Heart left ventricle (tissue), 16 donors: ENCODE data around the gene SUFU. TPM values are rescaled to one million over a fixed set of nuclear protein-coding genes. Genes with fewer than 3 reads are reported as not detected.
A peak's percentile ranks its signal among the peaks of the same experiment; 100 is the strongest.

Experiments
- ATAC-seq, 4 donors: fragments of 200-7000 bp; cut with Tn5 transposase; one replicate each; pipeline ENCODE4 v1.9.1; 2020 to 2022; ENCODE audit warnings: moderate library complexity in 4 of 4, mild to moderate bottlenecking in 3 of 4, moderate number of reproducible peaks in 1 of 4
- DNase-seq, 5 donors: peaks; one replicate each; pipeline ENCODE4 v3.0.0-alpha.2; 2020
- H3K27ac ChIP-seq, 12 donors: fragments of 200-600 bp; sonication (generic) in 4 of 12; one replicate each; pipeline versions ENCODE4 v1.5.0 to v1.8.0; 2016 to 2022; ENCODE audit warnings: mild to moderate bottlenecking in 2 of 12
- H3K27me3 ChIP-seq, 9 donors: fragments of 200-600 bp; sonication (generic) in 2 of 9; one replicate each; pipeline versions ENCODE4 v1.5.1 to v1.8.0; 2016 to 2022; ENCODE audit warnings: mild to moderate bottlenecking in 3 of 9
- H3K36me3 ChIP-seq, 9 donors: fragments of 200-600 bp; sonication (generic) in 2 of 9; one replicate each; pipeline versions ENCODE4 v1.5.0 to v1.8.0; 2018 to 2022; ENCODE audit warnings: mild to moderate bottlenecking in 2 of 9
- H3K4me1 ChIP-seq, 12 donors: fragments of 200-600 bp; sonication (generic) in 4 of 12; one replicate each; pipeline versions ENCODE4 v1.5.0 to v1.8.0; 2016 to 2022; ENCODE audit warnings: mild to moderate bottlenecking in 3 of 12
- H3K4me3 ChIP-seq, 12 donors: fragments of 200-600 bp; sonication (generic) in 4 of 12; one replicate each; pipeline versions ENCODE4 v1.5.0 to v1.8.0; 2017 to 2022; ENCODE audit warnings: mild to moderate bottlenecking in 9 of 12, moderate library complexity in 4 of 12
- H3K9me3 ChIP-seq, 12 donors: fragments of 200-600 bp; sonication (generic) in 4 of 12; one replicate each; pipeline versions ENCODE4 v1.5.0 to v1.8.0; 2016 to 2022; ENCODE audit warnings: mild to moderate bottlenecking in 1 of 12
- CTCF ChIP-seq, 12 donors: fragments of 200-600 bp; sonication (generic) in 4 of 12; IDR thresholded peaks; one replicate each; pipeline versions ENCODE4 v1.5.0 to v1.8.0; 2018 to 2022; ENCODE audit warnings: antibody characterized with exemption in 12 of 12, mild to moderate bottlenecking in 5 of 12
- POLR2A ChIP-seq, 2 donors: fragments of 450-650 bp; IDR thresholded peaks; one replicate each; pipeline ENCODE4 v1.6.1; 2017; ENCODE audit warnings: antibody characterized with exemption in 2 of 2, mild to moderate bottlenecking in 2 of 2, moderate library complexity in 2 of 2
- WGBS, 4 donors: extraction: QIAGEN DNeasy Blood & Tissue Kit in 2 of 4; methylation state at CpG; one replicate each; pipeline versions ENCODE4 v1.1.5 to v1.1.7; 2013 to 2018; 5-methylcytosine and 5-hydroxymethylcytosine counted together
- intact Hi-C, 10 donors: fragments of 100-400 bp; cut with DNase I; formaldehyde crosslinking; loops; one replicate each; pipeline versions ENCODE4 v1.11.1 to v1.14.2; 2022
- polyA plus RNA-seq, 2 donors: library from polyadenylated mRNA; stranded (reverse); fragments of 200-250 nt; gene quantifications; one replicate each; pipeline ENCODE4 v1.2.3, GENCODE V29; 2013
- total RNA-seq, 9 donors: library from RNA; depleted of rRNA in 2 of 9; stranded (reverse); fragments of >200 nt in 2 of 9; fragmentation: NEBNext Ultra II Directional in 3 of 9; extraction: Animal tissue kit (Norgen Biotek cat#: 25700) in 3 of 9; gene quantifications; one replicate each; pipeline versions ENCODE4 v1.1.0 to v1.2.4, GENCODE V29; 2016 to 2023
- donor health status: ischemic (EF 13 %, LVEDD 7.1; RV severe dilation, severe dysfunction).
- donor health status: healthy with polysubstance abuse.
- donor health status: DM: no; HTN: yes; CAD: no.
- donor health status: DM: no; HTN: no; CAD: no.
- donor health status: ischemic (EF 25% LVEDD 6.9; RV normal size, moderate dysfunction).
- donor health status: ischemic (EF 25% LVEDD 5.7; RV mildly dilated, moderate dysfunction).
- donor health status: healthy.
- donor health status: DM: yes; HTN: yes; CAD: no.
- donor health status: ischemic (EF 35%, LVEDD 5.7; RV mildly dilated, moderate dysfunction).
- donor health status: nonischemic (EF 11% LVEDD 7.7; RV severe dilation, severe dysfunction).
- donor health status: DM: yes; HTN: yes; CAD: no.
- donor health status: PGD.
- donor health status: ischemic (EF 29% LVEDD 5.4; RV normal size, mild dysfunction).
- donor health status: nonischemic (EF 23%, LVEDD 6.1; RV moderate dilation, normal function).

The SUFU gene
- total and polyA plus RNA-seq, 11 donors = 3.7 to 12.7 (median 7.5) TPM

- Histone ChIP-seq H3K36me3 (peaks cover 0 to 12% (median 0%) of the 10 kb centered on the region in 9 donors), H3K9me3 (no peaks in the 10 kb centered on the region), H3K27me3 (no peaks in the 10 kb centered on the region), H3K4me1 (peaks cover 11 to 82% (median 72%) of the 10 kb centered on the region in 12 donors), H3K4me3 (no peak overlapping the region), H3K27ac (no peak overlapping the region)
- ATAC-seq = no peak
- intact Hi-C loops = no loop called here
- WGBS, 4 donors = 74 to 89% (median 85%) methylated on average over 3 of the region's 3 CpGs
- TF ChIP-seq POLR2A (IDR thresholded peaks at IDR 0.05) = no peak
- TF ChIP-seq CTCF (IDR thresholded peaks at IDR 0.05) = no peak
- DNase-seq = no peak
Measured at GRCh38 chr10:102624094-102624493, 120.3 kb downstream of the SUFU start.

GRCh38 chr10:102624751-102625645, 121.2 kb downstream of the SUFU start:
- H3K27ac ChIP-seq = peak overlapping the region in 4 of 12 donors; percentile 8 to 92 (median 90)
- WGBS, 4 donors = 69 to 78% (median 73%) methylated on average over 12 of the region's 12 CpGs
- no peak for ATAC-seq

GRCh38 chr10:102626026-102626685, 122.4 kb downstream of the SUFU start:
- peak in 1 of 5 donors; percentile 17 for DNase-seq
- H3K36me3 ChIP-seq = peaks cover 0 to 20% (median 8%) of the 10 kb centered on the region in 9 donors
- H3K27me3 ChIP-seq = no peaks in the 10 kb centered on the region
- H3K27ac ChIP-seq = peak overlapping the region in 9 of 12 donors; percentile 71 to 96 (median 89)
- no peak overlapping the region for H3K4me3 ChIP-seq
- WGBS, 4 donors = 70 to 83% (median 77%) methylated on average over 10 of the region's 10 CpGs
- TF ChIP-seq CTCF (IDR thresholded peaks at IDR 0.05) (no peak), POLR2A (IDR thresholded peaks at IDR 0.05) (no peak)
- no peaks in the 10 kb centered on the region for H3K9me3 ChIP-seq
- intact Hi-C loops = no loop called here
- no peak for ATAC-seq
- H3K4me1 ChIP-seq = peaks cover 11 to 76% (median 68%) of the 10 kb centered on the region in 12 donors

More at GRCh38 chr10:102624751-102625645, 121.2 kb downstream of the SUFU start:
- no peaks in the 10 kb centered on the region for H3K27me3 ChIP-seq
- no peaks in the 10 kb centered on the region for H3K9me3 ChIP-seq
- peaks cover 11 to 82% (median 71%) of the 10 kb centered on the region in 12 donors for H3K4me1 ChIP-seq
- H3K36me3 ChIP-seq = peaks cover 0 to 16% (median under 1%) of the 10 kb centered on the region in 9 donors
- H3K4me3 ChIP-seq = no peak overlapping the region
- intact Hi-C loops = no loop called here
- TF ChIP-seq CTCF (IDR thresholded peaks at IDR 0.05) = no peak
- no peak for TF ChIP-seq POLR2A (IDR thresholded peaks at IDR 0.05)
- peak in 1 of 5 donors; percentile 18 for DNase-seq

GRCh38 chr10:102627291-102627735, 123.5 kb downstream of the SUFU start:
- DNase-seq = peak in 2 of 5 donors; percentile 25 to 42
- Histone ChIP-seq H3K4me1 (peaks cover 11 to 76% (median 65%) of the 10 kb centered on the region in 12 donors), H3K4me3 (no peak overlapping the region), H3K36me3 (peaks cover 0 to 20% (median 8%) of the 10 kb centered on the region in 9 donors), H3K27me3 (no peaks in the 10 kb centered on the region), H3K27ac (peak overlapping the region; percentile 71 to 96 (median 86)), H3K9me3 (no peaks in the 10 kb centered on the region)
- peak in 3 of 4 donors; percentile 3 to 13 (median 8) for ATAC-seq
- no peak for TF ChIP-seq CTCF (IDR thresholded peaks at IDR 0.05)
- no peak for TF ChIP-seq POLR2A (IDR thresholded peaks at IDR 0.05)
- 52 to 68% (median 60%) methylated on average over 11 to 12 of the region's 12 CpGs for WGBS, 4 donors
- intact Hi-C loops = no loop called here
